Activated CD8-positive, alpha-beta memory T cell treated with anti-CD3 and anti-CD28 coated beads for 4 hours (primary cell): Measurements from ENCODE around the gene MTMR3.
"Not testable (repeated sequence)": the region's sequence is repeated elsewhere in the genome, so short reads cannot be mapped to it uniquely, and the experiment has no call there.

Experiments used
- DNase-seq, 2 donors: peaks; one replicate each; pipeline ENCODE4 v3.0.0-alpha.2; 2020; ENCODE audit warnings: low read depth in 2 of 2

Gene MTMR3

DNA sequence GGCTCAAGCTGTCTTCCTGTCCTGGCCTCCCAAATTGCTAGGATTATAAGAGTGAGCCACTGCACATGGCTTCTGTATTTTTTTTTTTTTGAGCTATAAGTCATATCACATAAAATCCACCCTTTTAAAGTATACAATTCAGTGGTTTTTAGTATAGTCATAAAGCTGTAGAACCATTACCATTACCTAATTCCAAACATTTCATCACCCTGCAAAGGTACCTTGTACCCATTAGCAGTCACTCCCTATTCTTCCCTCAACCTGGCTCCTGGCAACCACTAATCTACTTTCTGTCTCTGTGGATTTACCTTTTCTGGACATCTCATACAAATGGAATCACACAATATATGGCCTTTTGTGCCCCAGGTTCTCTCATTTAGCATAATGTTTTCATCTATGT lies 84.5 kb downstream of the MTMR3 start:
- no peak for DNase-seq

DNA sequence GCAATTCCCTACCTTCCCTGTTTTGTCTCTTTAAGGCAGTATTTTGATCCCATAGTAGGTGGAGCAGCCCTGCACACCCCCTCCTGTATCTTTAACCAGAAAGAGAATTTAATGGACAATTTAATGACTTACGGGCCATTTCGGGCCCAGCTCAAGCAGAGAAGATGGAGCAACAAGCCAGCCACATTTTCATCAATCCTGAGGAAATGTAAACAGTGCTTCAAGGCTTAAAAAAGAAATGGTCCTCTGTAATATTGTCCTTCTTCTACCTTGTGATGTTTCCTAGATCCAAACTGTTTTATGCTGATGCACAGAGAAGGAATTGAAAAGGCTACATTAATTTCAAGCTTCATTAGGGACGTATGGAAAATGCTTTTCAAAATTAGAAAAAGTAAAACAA lies 88.6 kb downstream of the MTMR3 start:
- DNase-seq = no peak

DNA sequence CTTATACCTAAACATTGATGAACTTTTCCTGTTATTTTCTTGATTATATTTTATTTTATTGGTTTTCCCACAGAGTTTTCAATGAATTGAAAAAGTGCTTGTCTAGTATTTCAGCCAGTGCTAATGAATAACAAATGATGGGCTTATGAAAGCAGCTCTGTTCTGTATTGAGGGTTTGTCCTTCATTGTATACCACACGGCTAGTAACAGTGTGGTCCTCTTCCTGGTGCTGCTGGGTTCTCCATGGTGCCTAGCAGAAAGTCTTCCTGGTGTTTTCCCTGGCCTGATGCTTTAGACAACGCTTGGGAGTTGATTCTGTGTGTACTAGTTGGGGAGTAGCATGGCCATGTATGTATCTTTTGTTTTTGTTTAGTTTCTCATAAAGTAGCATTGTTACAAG lies 89.1 kb downstream of the MTMR3 start:
- DNase-seq = no peak

DNA sequence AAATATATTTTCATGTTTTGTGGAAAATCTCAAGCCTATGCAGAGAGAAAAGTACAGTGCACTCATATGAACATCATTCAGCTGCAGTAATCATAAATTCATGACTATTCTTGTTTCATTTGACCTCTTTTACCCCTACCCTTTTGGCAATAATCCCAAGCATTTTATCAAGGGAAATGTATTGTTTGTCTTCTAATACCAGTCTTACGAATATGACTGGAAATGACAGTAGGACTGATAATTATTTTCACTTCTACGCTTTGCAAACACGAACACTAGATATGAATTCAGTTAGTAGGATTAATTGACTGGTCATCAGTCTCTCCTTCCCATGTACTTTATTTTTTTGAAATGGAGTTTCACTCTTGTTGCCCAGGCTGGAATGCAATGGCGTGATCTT lies 90.3 kb downstream of the MTMR3 start:
- no peak for DNase-seq

DNA sequence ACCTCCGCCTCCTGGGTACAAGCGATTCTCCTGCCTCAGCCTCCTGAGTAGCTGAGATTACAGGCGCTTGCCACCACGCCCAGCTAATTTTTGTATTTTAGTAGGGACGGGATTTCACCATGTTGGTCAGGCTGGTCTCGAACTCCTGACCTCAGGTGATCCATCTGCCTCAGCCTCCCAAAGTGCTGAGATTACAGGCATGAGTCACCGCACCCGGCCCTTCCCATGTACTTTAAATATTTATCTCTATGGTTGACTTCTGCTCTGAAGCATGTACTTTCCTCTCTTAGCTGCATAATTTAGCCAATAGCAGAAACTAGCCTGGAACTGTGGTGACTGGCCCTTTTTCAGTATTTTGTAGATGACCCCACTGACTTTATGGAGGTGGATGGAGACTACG lies 90.7 kb downstream of the MTMR3 start:
- DNase-seq = not testable (repeated sequence)

DNA sequence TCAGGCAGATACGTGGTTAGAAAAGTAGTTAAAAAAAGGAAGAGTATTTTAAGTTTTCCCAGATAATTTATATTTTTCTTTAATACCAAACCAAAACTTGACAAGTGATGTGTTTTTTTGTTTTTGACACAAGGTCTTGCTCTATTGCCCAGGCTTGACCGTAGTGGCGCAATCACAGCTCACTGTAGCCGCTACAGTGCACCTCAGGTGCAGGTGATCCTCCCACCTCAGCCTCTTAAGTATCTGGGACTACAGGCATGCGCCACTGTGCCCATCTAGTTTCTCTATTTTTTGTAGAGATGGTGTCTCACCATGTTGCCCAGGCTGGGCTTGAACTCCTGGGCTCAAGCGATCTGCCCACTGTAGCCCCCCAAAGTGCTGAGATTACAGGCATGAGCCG lies 92.5 kb downstream of the MTMR3 start:
- DNase-seq = no peak

DNA sequence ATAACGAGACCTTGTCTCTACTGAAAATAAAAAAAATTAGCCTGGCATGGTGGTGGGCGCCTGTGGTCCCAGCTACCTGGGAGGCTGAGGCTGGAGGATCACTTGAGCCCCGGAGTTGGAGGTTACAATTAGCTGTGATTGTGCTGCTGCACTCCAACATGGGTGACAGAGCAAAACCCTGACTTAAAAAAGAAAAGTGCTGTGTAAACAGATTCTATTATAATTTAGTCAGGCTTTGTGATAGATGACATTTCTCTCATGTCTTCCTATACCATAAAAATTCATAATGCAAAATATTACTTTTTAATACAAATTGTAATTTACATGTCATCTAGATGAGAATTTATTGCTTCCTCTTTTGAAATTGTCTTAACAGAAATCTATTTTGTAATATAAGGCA lies 94.1 kb downstream of the MTMR3 start:
- DNase-seq = no peak

DNA sequence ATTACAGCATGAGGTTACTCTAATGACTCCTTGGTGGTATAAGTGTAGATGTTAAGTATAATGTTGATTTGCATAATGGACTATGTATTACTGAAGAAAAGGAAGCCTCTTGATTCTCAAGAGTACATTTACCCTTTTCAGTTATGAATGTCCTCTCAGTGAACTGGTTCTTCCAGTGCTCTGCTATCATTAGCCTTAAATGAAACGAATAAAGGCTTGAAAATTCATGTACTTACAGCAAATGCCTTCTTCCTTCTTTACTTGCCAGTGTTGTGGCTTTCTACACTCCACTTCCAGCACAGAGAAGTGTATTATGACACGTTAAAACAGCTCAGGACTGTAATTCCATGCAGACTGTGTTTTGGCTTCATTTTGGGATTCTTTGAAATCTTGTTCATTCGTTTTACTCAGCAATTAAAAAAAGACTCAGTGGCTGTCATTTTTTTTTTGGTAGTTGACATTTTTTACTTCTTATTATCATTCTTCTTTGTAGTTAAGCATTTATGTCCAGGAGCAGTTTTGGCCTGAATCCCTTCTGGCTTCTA lies 96.9 kb downstream of the MTMR3 start:
- DNase-seq = no peak

DNA sequence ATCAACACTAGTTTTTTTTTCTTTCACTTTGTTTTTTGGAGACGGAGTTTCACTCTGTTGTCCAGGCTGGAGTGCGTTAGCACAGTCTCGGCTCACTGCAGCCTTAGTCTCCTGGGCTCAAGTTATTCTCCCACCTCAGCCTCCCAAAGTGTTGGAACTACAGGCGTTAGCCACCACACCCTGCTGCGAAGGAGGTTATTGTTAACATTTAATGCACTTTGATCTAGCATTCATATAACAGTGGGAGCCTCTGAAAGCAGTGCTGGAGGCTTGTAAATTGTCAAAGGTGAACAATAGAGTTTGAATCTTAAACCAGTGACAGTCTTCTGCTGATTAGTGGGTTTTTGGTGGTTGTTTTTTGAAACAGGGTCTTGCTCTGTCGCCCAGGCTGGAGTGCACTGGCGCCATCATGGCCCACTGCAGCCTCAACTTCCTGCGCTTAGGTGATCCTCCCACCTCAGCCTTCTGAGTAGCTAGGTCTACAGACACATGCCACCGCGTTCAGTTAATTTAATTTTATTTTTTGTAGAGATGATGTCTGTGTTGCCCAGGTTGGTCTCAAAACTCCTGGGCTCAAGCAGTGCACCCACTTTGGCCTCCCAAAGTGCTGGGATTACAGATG lies 100.4 kb downstream of the MTMR3 start:
- no peak for DNase-seq

DNA sequence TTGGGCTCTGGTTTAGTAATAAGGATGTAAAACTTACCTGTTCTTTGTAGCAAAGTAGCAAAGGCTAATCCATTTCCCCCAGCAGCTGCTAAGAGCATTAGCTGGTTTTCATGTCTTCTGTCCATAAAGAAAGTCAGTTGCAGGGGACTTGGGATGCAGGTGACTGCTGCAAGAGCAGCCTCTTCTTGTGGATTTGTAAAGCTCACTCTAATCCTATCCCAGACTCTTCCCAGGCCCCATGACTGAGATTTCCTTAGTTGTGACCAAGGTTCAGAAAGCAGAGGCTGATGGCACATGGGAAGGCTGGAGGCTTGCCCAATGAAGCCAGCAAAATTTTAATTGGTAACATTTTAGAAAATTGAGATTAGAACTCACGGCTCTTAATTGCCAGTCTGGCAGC lies 102.9 kb downstream of the MTMR3 start:
- DNase-seq = no peak

DNA sequence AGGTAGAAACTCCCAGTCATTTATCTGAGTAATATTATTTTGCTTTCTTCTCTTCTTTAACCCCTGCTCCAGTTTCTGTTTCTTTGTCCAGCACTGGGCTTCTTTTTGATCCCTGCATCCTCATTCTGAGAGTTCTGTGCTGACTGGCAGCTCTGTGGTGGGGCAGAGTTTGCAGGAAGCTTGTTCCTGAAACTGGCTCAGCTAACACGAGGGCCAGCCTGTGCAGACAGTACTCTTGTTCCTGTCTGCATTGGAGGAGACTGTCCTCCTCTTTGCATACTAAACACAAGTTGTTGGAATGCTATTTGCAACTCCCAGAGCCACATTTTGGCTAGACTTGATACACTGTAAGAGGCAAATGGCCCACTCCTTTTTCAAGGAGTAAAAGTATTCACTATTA lies 104.2 kb downstream of the MTMR3 start:
- DNase-seq = no peak

DNA sequence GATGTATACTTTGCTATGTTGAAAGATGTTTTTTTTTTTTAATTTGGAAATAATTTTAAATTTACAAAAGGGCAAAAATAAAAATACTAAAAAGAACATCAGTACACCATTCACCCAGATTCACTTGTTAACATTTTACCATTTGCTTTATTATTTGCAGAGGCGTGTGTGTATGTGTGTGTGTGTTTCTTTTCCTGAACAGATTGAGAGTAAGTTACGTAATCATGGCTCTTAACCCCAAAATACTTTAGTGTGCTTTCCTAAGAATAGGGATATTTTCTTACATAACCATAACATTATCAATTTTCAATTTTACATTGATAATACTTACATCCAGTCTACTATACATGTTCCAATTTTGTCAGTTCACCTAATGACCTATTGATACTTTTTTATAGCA lies 105.7 kb downstream of the MTMR3 start:
- no peak for DNase-seq

DNA sequence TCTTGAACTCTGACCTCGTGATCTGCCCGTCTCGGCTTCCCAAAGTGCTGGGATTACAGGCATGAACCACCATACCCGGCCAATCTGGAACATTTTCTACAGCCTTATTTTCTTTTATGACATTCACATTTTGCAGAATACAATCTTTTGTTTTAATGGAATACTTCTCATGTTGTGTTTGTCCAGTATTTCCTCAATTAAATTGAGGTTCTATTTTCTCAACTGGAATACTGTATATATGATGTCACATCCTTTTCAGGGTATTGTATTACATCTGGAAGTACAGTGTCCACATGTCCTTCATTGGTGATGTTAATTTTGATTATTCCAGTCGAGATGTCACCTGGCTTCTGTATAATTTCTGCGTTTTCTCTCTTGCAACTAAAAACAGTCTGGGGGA lies 106.5 kb downstream of the MTMR3 start:
- no peak for DNase-seq

DNA sequence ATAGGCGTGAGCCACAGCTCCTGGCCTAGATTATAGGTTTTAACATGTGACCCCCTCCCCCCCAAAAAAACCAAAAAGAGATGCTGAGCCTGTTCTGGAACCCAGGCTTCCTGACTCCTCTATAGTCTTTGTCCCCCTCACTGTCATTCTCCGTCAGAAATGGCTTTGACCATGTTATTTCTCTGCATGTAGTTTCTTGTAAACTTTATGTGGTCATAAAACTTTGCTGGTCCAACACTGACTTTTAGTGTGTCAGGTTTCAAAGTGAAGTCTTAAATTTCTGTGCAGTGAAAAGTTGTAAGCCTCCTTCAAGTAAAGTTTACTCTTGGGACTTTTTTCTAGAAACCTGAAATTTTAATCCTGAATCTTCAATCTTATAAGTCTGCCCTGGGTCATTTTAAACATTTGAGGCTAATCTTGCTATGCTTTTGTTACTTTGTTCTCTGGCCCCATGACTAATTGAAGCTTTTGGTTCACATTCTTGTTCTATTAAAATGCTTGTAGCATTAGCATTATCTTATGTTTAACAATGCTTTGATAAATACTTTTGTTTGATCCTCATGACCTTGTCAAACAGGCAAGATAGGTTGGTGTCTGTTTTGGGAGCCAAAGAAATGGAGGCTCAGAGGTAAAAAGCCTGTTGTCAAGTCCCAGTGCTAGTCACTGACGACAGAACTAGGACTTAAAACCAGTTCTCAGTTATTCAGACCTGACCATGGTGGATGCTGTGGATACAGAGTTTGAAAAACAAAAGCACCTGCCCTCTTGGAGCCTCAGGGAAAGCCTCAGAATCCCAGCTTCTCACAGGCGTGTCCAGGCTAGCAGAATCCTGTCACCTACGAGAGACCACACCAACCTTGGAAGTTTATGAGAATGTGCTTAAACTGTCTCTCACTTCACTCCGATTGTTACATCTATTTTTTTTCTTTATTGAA lies 109.6 kb downstream of the MTMR3 start:
- DNase-seq = no peak

DNA sequence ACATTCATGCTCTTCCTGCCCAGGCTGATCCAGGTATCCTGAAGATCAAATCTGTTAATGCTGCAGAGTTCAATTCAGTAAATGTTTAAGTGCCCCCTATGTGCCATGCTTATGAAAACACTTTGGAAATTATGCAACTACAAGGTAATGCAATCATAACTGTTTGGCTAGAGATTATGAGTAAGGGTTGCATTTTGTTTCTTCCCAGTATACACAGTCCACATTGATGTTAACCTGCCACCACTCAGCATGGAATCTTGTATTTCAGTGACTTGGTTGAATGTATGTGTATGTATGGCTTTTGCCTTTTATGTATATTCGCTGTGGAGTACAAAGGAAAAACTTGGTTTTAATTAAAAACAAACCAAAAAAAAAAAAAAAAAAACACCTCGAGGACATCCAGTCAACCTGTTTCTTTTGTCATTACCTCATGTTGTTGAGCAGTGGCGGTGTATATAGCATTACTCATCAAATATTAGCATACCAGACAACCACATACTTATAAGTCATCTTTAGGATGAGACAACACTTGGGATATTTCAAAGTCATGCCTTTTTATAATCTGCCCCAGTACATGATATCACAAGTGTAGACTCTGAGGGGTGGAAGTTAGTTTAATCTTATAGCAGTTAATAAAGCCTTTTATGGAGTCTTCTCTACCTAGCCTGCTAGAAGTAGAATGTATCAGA lies 111.2 kb downstream of the MTMR3 start:
- no peak for DNase-seq

DNA sequence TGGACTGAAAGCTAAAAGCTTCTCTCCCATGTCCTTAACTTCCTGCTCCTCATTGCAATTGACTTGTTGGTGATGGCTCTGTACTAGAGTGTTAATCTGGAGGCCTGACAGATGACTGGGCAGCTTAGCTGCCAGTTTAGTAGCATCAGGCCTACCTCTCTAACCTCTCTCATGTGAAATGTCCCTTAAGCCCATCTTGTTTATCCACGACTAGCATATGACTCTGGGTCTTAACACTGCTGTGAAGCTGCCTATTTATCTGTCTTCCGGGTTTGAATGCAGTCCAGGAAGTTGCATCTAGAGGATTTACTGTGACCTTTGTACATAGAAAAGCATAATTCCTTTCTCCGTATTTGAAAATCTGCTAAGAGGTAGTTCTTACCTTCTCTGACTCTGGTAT lies 112.0 kb downstream of the MTMR3 start:
- DNase-seq = no peak

DNA sequence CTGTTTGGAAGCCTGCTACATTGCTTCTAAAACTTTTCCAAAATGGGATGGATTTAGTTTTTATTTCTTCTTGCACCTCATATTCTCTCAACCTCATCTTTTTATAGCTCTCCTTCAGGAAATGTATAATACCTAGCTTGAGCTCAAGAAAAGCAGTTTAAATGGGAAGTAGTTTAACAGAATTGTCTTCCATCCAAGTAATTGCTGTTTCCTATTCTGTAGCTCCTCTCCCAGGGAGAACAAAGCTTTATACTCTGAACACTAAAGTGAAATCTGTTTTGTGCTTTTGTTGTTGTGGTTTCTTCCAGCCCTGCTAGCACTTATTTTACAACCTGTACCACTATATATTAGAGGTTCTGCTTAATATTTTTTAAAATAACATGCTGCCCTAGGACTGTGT lies 114.1 kb downstream of the MTMR3 start:
- DNase-seq = no peak

DNA sequence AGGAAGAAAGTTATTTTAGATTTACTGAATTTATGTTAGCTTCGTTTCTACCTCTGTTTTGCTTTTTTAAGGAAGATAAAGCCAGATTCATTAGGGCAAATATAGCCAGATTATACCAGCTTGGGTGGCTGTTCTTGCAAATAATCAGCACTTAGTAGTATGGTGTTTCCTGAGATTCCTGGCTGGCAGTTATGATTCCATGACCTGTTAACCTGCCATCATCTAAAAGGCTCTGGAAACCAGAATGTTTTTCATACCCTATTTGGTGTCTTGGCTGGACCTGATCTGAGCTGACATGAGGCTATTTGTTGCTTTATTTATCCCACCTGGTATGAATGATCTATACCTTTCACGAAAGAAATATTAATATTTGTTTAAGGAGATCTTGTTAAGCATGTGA lies 114.5 kb downstream of the MTMR3 start:
- no peak for DNase-seq

DNA sequence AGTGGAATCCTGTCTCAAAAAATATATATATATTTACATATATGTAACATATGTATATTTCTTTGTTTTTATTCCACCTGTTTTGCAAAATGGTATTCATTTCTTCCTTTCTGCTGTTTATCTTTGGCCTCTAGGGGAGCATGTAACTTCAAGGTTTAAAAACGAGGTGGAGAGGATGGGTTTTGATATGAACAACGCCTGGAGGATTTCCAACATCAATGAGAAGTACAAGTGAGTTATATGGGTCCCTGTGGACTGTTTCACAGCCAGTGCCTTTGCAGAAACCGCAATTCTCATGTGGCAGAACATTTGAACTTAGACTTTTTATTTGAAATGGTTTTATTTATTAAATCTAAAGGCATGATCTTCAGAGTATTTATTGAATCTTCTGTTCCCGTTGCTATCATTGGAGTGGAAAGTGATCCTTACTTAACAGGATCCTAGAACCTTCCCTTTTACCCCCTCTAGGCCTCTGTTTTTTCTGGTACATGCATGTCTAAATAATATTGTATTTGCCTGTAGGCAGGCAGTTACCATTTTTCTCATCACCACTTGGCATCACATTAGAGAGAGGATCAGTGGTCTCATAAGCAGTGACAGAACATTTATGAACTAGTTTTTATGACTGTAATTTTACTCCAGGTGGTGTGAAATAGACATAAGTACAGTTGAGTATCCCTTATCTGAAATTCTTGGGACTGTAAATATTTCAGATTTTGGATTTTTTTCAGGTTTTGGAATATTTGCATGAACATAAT lies 115.8 kb downstream of the MTMR3 start:
- no peak for DNase-seq

DNA sequence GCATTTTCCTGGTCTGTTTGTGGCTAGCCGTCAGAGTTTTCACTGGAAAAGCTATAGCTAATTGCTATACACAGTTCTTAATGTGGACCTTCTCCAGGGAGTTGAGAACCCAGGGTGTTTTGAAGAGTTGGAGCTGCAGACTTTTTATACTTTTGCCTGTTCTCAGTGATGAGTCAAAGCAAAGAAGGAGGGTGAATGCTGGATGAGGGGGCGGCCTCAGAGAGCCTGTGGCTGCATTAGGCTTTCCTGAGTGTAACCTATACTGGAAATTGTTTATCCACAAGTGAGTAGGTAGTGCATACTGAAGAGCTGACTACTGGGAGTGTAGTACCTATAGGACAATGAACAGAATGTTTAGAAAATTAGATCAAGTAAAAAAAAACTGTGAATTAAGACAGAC lies 117.6 kb downstream of the MTMR3 start:
- DNase-seq = no peak

DNA sequence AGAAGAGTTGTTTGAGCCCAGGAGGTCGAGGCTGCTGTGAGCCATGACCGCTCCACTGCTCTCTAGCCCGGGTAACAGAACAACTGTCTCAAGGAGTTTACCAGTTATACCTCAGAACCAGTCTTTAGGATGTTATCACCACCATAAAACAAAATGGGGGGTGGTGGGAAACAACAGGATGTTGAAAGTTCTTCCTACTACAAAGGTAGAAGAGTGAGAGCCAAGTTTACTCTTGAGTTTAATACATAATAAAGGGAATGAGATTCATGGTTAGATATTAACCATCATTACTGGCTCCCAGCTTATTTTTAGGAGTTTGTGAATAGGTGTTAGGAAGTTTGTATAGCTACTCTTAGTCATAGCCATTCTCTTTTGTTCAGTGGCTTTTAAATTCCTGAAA lies 118.5 kb downstream of the MTMR3 start:
- DNase-seq = no peak
